HCT116 (cell line): ENCODE results near the gene PXT1. TPM values are rescaled to one million over a fixed set of nuclear protein-coding genes. Genes with fewer than 3 reads are reported as not detected.

Experiments
- CEBPB ChIP-seq: IDR thresholded peaks from 2 replicates; pipeline ENCODE4 v1.6.1; 2012; ENCODE audit warnings: low read depth
- MAX ChIP-seq: IDR thresholded peaks from 2 replicates; pipeline ENCODE4 v1.6.1; 2012
- POLR2AphosphoS5 ChIP-seq: IDR thresholded peaks from 2 replicates; pipeline ENCODE4 v1.6.1; 2011; ENCODE audit warnings: mild to moderate bottlenecking, low read depth, low read length, moderate library complexity
- REST ChIP-seq: IDR thresholded peaks from 2 replicates; pipeline ENCODE4 v1.6.1; 2012; ENCODE audit warnings: low read depth
- SIN3A ChIP-seq: IDR thresholded peaks from 2 replicates; pipeline ENCODE4 v1.6.1; 2012; ENCODE audit warnings: low read depth
- TCF7L2 ChIP-seq: IDR thresholded peaks from 2 replicates; pipeline ENCODE4 v1.7.0; 2011; ENCODE audit warnings: borderline replicate concordance, inconsistent platforms; ENCODE audit not compliant: insufficient read depth, insufficient read length; ENCODE audit errors: extremely low read depth
- ZBTB33 ChIP-seq: IDR thresholded peaks from 2 replicates; pipeline ENCODE4 v1.6.1; 2011; ENCODE audit warnings: mild to moderate bottlenecking, low read length, moderate library complexity; ENCODE audit not compliant: insufficient replicate concordance; ENCODE audit errors: extremely low read depth
- ZFX ChIP-seq: fragments of 450-650 bp; IDR thresholded peaks from 2 replicates; pipeline ENCODE4 v1.6.1; 2017
- ZNF274 ChIP-seq: fragments of 200-500 bp; sonication (Bioruptor generic); IDR thresholded peaks from 2 replicates; pipeline ENCODE4 v1.6.1; 2014; ENCODE audit warnings: mild to moderate bottlenecking, low read depth, low read length, inconsistent platforms
- total RNA-seq: library from RNA; stranded (reverse); gene quantifications from one replicate; pipeline ENCODE4 v1.2.1, GENCODE V29; 2021; ENCODE audit not compliant: unreplicated experiment

The PXT1 gene
- total RNA-seq, 1 experiment from 2014 or later = 0.17 TPM

- TF ChIP-seq ZBTB33 (no peak), POLR2AphosphoS5 (no peak), CEBPB (no peak), ZNF274 (no peak), TCF7L2 (no peak), MAX (no peak), SIN3A (no peak), ZFX (no peak), REST (no peak)
- TF ChIP-seq, all 23 proteins: peak for 0
These were observed 72.0 kb downstream of the PXT1 start (continued) for GRCh38 chr6:36370638-36371037.
